Panc1 (cell line): ENCODE data around the gene PPP1CC. TPM values are rescaled to one million over a fixed set of nuclear protein-coding genes. Genes with fewer than 3 reads are reported as not detected.

ENCODE experiments used
- ATAC-seq: fragments of 200-7000 bp; cut with Tn5 transposase; 2 replicates; pipeline ENCODE4 v1.9.1; 2020; ENCODE audit warnings: mild to moderate bottlenecking, moderate library complexity
- BruUV-seq: library from RNA; stranded (reverse); fragments of 400-500 nt; replicated peaks from 2 replicates; lab custom pipeline; 2021; lab: Mats Ljungman, UMichigan
- CTCF ChIA-PET: fragments of 300-600 bp; sonication (Branson Sonifier 250); formaldehyde crosslinking; loops from one replicate; lab custom pipeline; 2022; ENCODE audit warnings: antibody characterized with exemption; lab: Charles Lee
- POLR2A ChIA-PET: fragments of 300-600 bp; sonication (Branson Sonifier 250); formaldehyde crosslinking; loops from one replicate; lab custom pipeline; 2022; ENCODE audit warnings: antibody characterized with exemption; lab: Charles Lee
- DNase-seq: peaks from one replicate; pipeline ENCODE4 v3.0.0-alpha.2; 2010; ENCODE audit warnings: low read depth, low spot score
- H3K27ac ChIP-seq: 2 replicates; pipeline ENCODE4 v1.5.1; 2011; ENCODE audit warnings: mild to moderate bottlenecking, low read length, inconsistent platforms
- H3K27me3 ChIP-seq: fragments of 200-500 bp; sonication (Bioruptor generic); 2 replicates; pipeline ENCODE4 v1.6.0; 2014; ENCODE audit warnings: low read length, inconsistent platforms; ENCODE audit not compliant: control insufficient read depth, insufficient read depth
- H3K36me3 ChIP-seq: fragments of 200-500 bp; sonication (Bioruptor generic); 2 replicates; pipeline ENCODE4 v1.5.1; 2014; ENCODE audit warnings: inconsistent platforms, mild to moderate bottlenecking, low read length, moderate library complexity; ENCODE audit not compliant: control insufficient read depth, insufficient read depth
- H3K4me1 ChIP-seq: 2 replicates; pipeline ENCODE4 v1.5.1; 2011; ENCODE audit warnings: inconsistent platforms, mild to moderate bottlenecking, low read length, moderate library complexity; ENCODE audit not compliant: control insufficient read depth, insufficient read depth
- H3K4me3 ChIP-seq, 2 experiments: 2 replicates each; pipeline ENCODE4 v1.5.1; 2011 to 2012; ENCODE audit warnings: low read depth in 2 of 2, low read length in 2 of 2, mild to moderate bottlenecking in 2 of 2, inconsistent platforms in 1 of 2, moderate library complexity in 1 of 2
- H3K9me3 ChIP-seq: fragments of 200-500 bp; sonication (Bioruptor generic); 2 replicates; pipeline ENCODE4 v1.5.1; 2014; ENCODE audit warnings: low read depth, mild to moderate bottlenecking, inconsistent platforms, low read length, moderate library complexity; ENCODE audit not compliant: control insufficient read depth, insufficient read depth
- CTCF ChIP-seq: fragments of 450-650 bp; IDR thresholded peaks from 2 replicates; pipeline ENCODE4 v1.5.1; 2017; ENCODE audit warnings: mild to moderate bottlenecking
- POLR2AphosphoS5 ChIP-seq: IDR thresholded peaks from 2 replicates; pipeline ENCODE4 v1.6.1; 2012; ENCODE audit warnings: mild to moderate bottlenecking, low read depth, low read length, moderate library complexity
- REST ChIP-seq, 2 experiments: IDR thresholded peaks; 2 replicates each; pipeline ENCODE4 v1.6.1; 2011 to 2012; ENCODE audit warnings: low read depth in 2 of 2, control low read depth in 1 of 2, low read length in 1 of 2, mild to moderate bottlenecking in 1 of 2, moderate library complexity in 1 of 2; ENCODE audit not compliant: insufficient read depth in 1 of 2
- SIN3A ChIP-seq: IDR thresholded peaks from 2 replicates; pipeline ENCODE4 v1.6.1; 2012; ENCODE audit warnings: low read depth, mild to moderate bottlenecking, low read length, moderate library complexity, borderline replicate concordance; ENCODE audit not compliant: insufficient read depth
- TCF7L2 ChIP-seq: IDR thresholded peaks from 2 replicates; pipeline ENCODE4 v1.6.1; 2011; ENCODE audit warnings: mild to moderate bottlenecking, low read depth, low read length, inconsistent platforms
- in situ Hi-C: cut with HindIII; loops from 2 replicates; pipeline ENCODE4 v1.10.0; 2016; ENCODE audit warnings: low sequenced_read_pairs, low pct_unique_long_range_greater_than_20kb
- intact Hi-C: fragments of 100-400 bp; cut with micrococcal nuclease; formaldehyde crosslinking; loops from one replicate; pipeline ENCODE4 v1.10.0; 2022; ENCODE audit not compliant: unreplicated experiment
- total RNA-seq: library from RNA; stranded (reverse); gene quantifications from one replicate; pipeline ENCODE4 v1.2.1, GENCODE V29; 2021; ENCODE audit not compliant: unreplicated experiment

Gene PPP1CC
- total RNA-seq, 1 experiment from 2014 or later: 219 TPM

GRCh38 chr12:110728628-110729027 lies 14.1 kb downstream of the PPP1CC start:
- ChIA-PET CTCF (interaction anchor here (0.6 kb wide), 1 partner anchor 96 kb away, joined by 3 read pairs; no protein-coding TSS in a partner anchor), POLR2A (no interaction called here)
- intact Hi-C loops (no loop called here), in situ Hi-C loops (no loop called here)
- Histone ChIP-seq H3K27me3 (no peaks in the 10 kb centered on the region), H3K4me1 (peaks cover 13% of the 10 kb centered on the region), H3K36me3 (peaks cover 29% of the 10 kb centered on the region), H3K4me3 (no peak overlapping the region), H3K27ac (no peak overlapping the region), H3K9me3 (no peaks in the 10 kb centered on the region)
- DNase-seq (no peak), ATAC-seq (no peak)
- TF ChIP-seq TCF7L2 (no peak), POLR2AphosphoS5 (no peak), SIN3A (no peak)
- no TSS peak for BruUV-seq

DNA sequence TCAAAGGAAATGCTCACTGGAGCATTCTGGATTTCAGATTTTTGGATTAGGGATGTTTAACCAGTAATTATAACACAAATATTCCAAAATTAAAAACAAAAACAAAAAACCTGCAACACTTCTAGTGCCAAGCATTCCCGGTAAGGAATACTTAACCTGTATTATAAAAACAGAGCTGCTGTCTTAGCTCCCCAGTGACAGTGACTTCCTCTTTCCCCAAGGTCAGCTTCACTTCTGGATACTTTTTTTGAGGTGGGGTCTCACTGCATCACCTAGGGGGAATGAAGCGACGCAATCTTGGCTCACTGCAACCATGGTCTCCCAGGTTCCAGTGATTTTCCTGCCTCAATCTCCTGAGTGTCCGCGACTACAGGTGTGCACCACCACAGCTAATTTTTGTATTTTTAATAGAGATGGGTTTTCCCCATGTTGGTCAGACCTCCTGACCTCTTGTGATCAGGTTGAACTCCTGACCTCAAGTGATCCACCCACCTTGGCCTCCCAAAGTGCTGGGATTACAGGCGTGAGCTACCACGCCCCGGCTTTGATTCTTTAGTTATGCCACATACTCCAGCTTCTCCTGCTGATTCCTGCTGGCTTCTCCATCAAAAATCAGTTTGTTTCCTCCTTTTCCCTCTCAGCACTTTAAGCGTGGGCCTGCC lies 15.9 kb downstream of the PPP1CC start:
- no peaks in the 10 kb centered on the region for H3K27me3 ChIP-seq
- in situ Hi-C loops (no loop called here), intact Hi-C loops (no loop called here)
- ChIA-PET CTCF (no interaction called here), POLR2A (no interaction called here)
- no peak overlapping the region for H3K4me3 ChIP-seq
- no peaks in the 10 kb centered on the region; the same call in 1 of the 2 replicates for H3K4me1 ChIP-seq
- ATAC-seq (no peak), DNase-seq (no peak)
- no peaks in the 10 kb centered on the region for H3K9me3 ChIP-seq
- H3K27ac ChIP-seq: no peak overlapping the region
- H3K36me3 ChIP-seq: peaks cover 39% of the 10 kb centered on the region
- TSS peak; percentile 40 for BruUV-seq
- TF ChIP-seq REST (IDR thresholded peaks at IDR 0.05; ENCODE audit: insufficient read depth in 1 of 2, low read depth in 2 of 2, low read length in 1 of 2): no peak
- TF ChIP-seq CTCF: no peak
- no peak for TF ChIP-seq SIN3A
- TF ChIP-seq TCF7L2: no peak
- TF ChIP-seq POLR2AphosphoS5: no peak

DNA sequence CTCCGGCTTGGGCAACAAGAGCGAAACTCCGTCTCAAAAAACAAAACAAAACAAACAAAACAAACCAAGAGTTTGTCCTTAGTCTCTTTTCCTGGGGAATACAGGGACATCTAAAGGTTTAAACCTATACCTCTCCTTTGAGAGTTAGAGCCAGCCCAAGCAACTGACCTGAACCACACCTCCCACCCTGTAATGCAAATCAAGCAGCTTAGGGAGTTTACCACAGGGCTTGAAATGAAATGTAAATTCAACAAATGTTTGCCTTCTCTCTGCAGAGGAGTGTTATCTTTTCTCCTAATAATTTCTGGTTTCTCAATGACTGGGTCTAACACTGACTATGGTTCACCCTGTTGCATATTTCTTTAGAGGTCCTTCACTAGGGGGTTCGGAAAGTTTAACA lies 16.7 kb downstream of the PPP1CC start:
- intact Hi-C loops (no loop called here), in situ Hi-C loops (no loop called here)
- ChIA-PET POLR2A (no interaction called here), CTCF (no interaction called here)
- ATAC-seq: no peak
- Histone ChIP-seq H3K27ac (no peak overlapping the region), H3K27me3 (no peaks in the 10 kb centered on the region), H3K4me3 (no peak overlapping the region), H3K9me3 (no peaks in the 10 kb centered on the region), H3K36me3 (peaks cover 39% of the 10 kb centered on the region), H3K4me1 (no peaks in the 10 kb centered on the region)
- TF ChIP-seq REST (IDR thresholded peaks at IDR 0.05; ENCODE audit: insufficient read depth in 1 of 2, low read depth in 2 of 2, low read length in 1 of 2): no peak
- TF ChIP-seq CTCF: no peak
- no peak for TF ChIP-seq POLR2AphosphoS5
- TF ChIP-seq SIN3A: no peak
- no peak for TF ChIP-seq TCF7L2
- BruUV-seq: no TSS peak
- DNase-seq: no peak
